GM19397 (cell line): ENCODE results near the gene ZNF688.

Experiments used
- ATAC-seq: cut with Tn5 transposase; IDR thresholded peaks from one replicate; pipeline ENCODE4 v1.9.1; 2021; ENCODE audit warnings: mild to moderate bottlenecking, moderate library complexity; ENCODE audit not compliant: unreplicated experiment

ZNF688 gene

DNA sequence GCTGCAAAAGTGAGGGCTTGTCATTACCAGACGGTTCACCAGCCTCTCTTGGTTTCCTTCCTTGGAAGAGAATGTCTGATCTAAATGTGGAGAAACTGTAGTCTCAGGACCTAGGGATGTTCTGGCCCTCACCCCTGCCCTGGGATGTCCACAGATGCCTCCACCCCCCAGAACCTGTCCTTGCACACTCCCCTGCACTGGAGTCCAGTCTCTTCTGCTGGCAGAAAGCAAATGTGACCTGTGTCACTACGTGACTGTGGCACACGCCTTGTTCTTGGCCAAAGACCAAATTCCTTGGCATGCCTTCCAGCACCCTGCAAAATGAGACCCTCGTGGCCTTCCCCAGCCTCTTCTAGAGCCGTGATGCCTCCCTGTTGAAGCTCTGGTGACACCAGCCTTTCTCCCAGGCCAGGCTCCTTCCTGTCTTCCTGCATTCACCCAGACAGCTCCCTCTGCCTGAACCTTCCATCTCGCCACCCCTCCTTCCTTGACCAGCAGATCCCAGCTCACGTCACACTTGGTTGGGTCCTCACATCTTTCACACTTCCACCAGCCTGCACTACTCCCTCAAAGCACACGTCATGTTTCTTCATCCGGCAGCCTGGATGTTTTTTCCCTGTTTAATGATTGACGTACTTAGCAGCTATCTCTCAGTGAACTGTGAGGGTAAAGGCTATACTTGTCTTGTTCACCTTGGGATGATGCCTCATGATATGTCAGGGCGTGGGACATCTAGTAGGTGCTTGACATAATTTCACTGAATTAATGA is 49.5 kb downstream of the ZNF688 start:
- ATAC-seq, result no peak

DNA sequence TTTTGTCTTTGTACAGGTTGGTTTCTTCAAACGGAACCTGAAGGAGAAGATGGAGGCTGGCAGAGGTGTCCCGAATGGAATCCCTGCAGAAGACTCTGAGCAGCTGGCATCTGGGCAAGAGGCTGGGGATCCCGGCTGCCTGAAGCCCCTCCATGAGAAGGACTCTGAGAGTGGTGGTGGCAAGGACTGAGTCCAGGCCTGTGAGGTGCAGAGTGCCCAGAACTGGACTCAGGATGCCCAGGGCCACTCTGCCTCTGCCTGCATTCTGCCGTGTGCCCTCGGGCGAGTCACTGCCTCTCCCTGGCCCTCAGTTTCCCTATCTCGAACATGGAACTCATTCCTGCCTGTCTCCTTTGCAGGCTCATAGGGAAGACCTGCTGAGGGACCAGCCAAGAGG is 50.0 kb downstream of the ZNF688 start:
- ATAC-seq, result no peak
